Lower leg skin (tissue), 4 donors: ENCODE data around the gene ADARB2. TPM values are rescaled to one million over a fixed set of nuclear protein-coding genes. Genes with fewer than 3 reads are reported as not detected.

Experiments used
- DNase-seq, 2 donors: peaks; one replicate each; pipeline ENCODE4 v3.0.0-alpha.2; 2019; ENCODE audit warnings: low spot score in 2 of 2
- H3K4me3 ChIP-seq: fragments of 200-600 bp; sonication (generic); 2 replicates; pipeline ENCODE4 v1.5.1; 2017; ENCODE audit warnings: mild to moderate bottlenecking, low read depth; ENCODE audit not compliant: poor library complexity, severe bottlenecking
- POLR2A ChIP-seq, 2 donors: fragments of 450-650 bp; IDR thresholded peaks; one replicate each; pipeline ENCODE4 v1.6.1; 2016 to 2017; ENCODE audit warnings: antibody characterized with exemption in 2 of 2, mild to moderate bottlenecking in 1 of 2, moderate library complexity in 1 of 2
- WGBS, 2 donors: methylation state at CpG; one replicate each; pipeline ENCODE4 v1.1.5; 2018; 5-methylcytosine and 5-hydroxymethylcytosine counted together
- intact Hi-C: fragments of 100-400 bp; cut with DNase I; formaldehyde crosslinking; loops from one replicate; pipeline ENCODE4 v1.15.0; 2023; ENCODE audit warnings: low total_unique reads
- total RNA-seq, 4 donors: library from RNA; depleted of rRNA; stranded (reverse); fragments of >200 nt; gene quantifications; one replicate each; pipeline ENCODE4 v1.1.0, GENCODE V29; 2016
- TF ChIP-seq, protein P1 (sequence below), 3 donors: fragments of 450-650 bp; IDR thresholded peaks; one replicate each; pipeline ENCODE4 v1.5.1; 2016; ENCODE audit warnings: antibody characterized with exemption in 3 of 3, mild to moderate bottlenecking in 3 of 3, moderate library complexity in 2 of 3

Gene ADARB2
- total RNA-seq, 4 donors from 2014 or later, result 0.72 to 3.6 (median 1.8) TPM

GRCh38 chr10:1659221-1659791, 78.0 kb downstream of the ADARB2 start:
- intact Hi-C loops, result no loop called here
- TF ChIP-seq POLR2A (IDR thresholded peaks at IDR 0.05), result no peak
- TF ChIP-seq, protein P1, sequence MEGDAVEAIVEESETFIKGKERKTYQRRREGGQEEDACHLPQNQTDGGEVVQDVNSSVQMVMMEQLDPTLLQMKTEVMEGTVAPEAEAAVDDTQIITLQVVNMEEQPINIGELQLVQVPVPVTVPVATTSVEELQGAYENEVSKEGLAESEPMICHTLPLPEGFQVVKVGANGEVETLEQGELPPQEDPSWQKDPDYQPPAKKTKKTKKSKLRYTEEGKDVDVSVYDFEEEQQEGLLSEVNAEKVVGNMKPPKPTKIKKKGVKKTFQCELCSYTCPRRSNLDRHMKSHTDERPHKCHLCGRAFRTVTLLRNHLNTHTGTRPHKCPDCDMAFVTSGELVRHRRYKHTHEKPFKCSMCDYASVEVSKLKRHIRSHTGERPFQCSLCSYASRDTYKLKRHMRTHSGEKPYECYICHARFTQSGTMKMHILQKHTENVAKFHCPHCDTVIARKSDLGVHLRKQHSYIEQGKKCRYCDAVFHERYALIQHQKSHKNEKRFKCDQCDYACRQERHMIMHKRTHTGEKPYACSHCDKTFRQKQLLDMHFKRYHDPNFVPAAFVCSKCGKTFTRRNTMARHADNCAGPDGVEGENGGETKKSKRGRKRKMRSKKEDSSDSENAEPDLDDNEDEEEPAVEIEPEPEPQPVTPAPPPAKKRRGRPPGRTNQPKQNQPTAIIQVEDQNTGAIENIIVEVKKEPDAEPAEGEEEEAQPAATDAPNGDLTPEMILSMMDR (IDR thresholded peaks at IDR 0.05), result no peak
- no peak overlapping the region for H3K4me3 ChIP-seq
- WGBS, 2 donors, result 84 to 86% methylated on average over 21 of the region's 21 CpGs
- peak in 1 of 2 donors; percentile 60 for DNase-seq

DNA sequence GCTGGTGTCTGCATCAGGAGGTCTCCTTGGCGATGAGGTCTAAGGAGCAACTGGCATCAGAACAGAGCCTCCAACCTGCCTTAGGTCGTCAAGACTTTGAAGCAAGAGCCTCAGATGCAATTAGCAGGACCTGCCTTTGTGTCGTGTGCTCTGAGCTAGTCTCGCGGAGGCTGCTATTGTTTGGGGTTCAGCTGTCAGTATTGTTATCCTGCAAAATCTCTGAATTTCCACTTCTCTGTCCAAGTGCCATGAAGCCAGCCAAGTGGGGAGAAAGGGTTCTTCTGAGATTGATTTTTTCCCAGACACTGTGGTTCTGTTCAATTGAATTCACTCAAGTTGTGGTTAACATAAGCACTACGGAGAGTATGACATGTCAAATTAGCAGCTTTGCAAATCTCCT, 78.7 kb downstream of the ADARB2 start:
- WGBS, 2 donors, result 44 to 66% methylated on average over 6 of the region's 6 CpGs
- intact Hi-C loops, result no loop called here
- no peak overlapping the region for H3K4me3 ChIP-seq
- TF ChIP-seq POLR2A (IDR thresholded peaks at IDR 0.05), result no peak
- TF ChIP-seq, protein P1 (IDR thresholded peaks at IDR 0.05), result no peak
- DNase-seq, result peak in 1 of 2 donors; percentile 32

- peak in 1 of 2 donors; percentile 25 for DNase-seq
- intact Hi-C loops, result no loop called here
- TF ChIP-seq, protein P1 (IDR thresholded peaks at IDR 0.05), result no peak
- TF ChIP-seq POLR2A (IDR thresholded peaks at IDR 0.05), result no peak
- no peak overlapping the region for H3K4me3 ChIP-seq
- WGBS, 2 donors, result 32 to 39% methylated on average over 7 of the region's 7 CpGs
Measured at GRCh38 chr10:1657479-1657878, 79.8 kb downstream of the ADARB2 start.

GRCh38 chr10:1655367-1655766, 82.0 kb downstream of the ADARB2 start:
- intact Hi-C loops, result no loop called here
- WGBS, 2 donors, result 85 to 88% methylated on average over 3 of the region's 3 CpGs

GRCh38 chr10:1654811-1655356, 82.4 kb downstream of the ADARB2 start:
- intact Hi-C loops, result no loop called here
- WGBS, 2 donors, result 74 to 83% methylated on average over 9 of the region's 9 CpGs
- peak in 1 of 2 donors; percentile 56 for DNase-seq
- TF ChIP-seq, protein P1 (IDR thresholded peaks at IDR 0.05), result no peak
- TF ChIP-seq POLR2A (IDR thresholded peaks at IDR 0.05), result no peak
- H3K4me3 ChIP-seq, result no peak overlapping the region

More at GRCh38 chr10:1655367-1655766, 82.0 kb downstream of the ADARB2 start:
- no peak overlapping the region for H3K4me3 ChIP-seq
- TF ChIP-seq POLR2A (IDR thresholded peaks at IDR 0.05), result no peak
- TF ChIP-seq, protein P1 (IDR thresholded peaks at IDR 0.05), result no peak
- no peak for DNase-seq
